CD4-positive, alpha-beta memory T cell (primary cell): Measurements from ENCODE around the gene TDRD12. TPM values are rescaled to one million over a fixed set of nuclear protein-coding genes. Genes with fewer than 3 reads are reported as not detected.

Experiments used
- CTCF ChIA-PET: fragments of 350-600 bp; sonication (Branson Sonifier 250); formaldehyde crosslinking; loops from one replicate; lab custom pipeline; 2021; ENCODE audit warnings: inconsistent platforms; ENCODE audit not compliant: partially characterized antibody; lab: Charles Lee
- POLR2A ChIA-PET: fragments of 350-600 bp; sonication (Branson Sonifier 250); formaldehyde crosslinking; loops from one replicate; lab custom pipeline; 2021; ENCODE audit not compliant: partially characterized antibody; lab: Charles Lee
- DNase-seq, 5 donors: peaks; one replicate each; pipeline versions ENCODE4 v3.0.0 to v3.0.0-alpha.2; 2020 to 2022; ENCODE audit warnings: mixed read lengths in 1 of 5
- H3K27ac ChIP-seq: one replicate; pipeline ENCODE4 v1.7.0; 2013; ENCODE audit warnings: low read depth, low read length
- H3K27me3 ChIP-seq: 2 replicates; pipeline ENCODE4 v1.7.0; 2013; ENCODE audit warnings: mild to moderate bottlenecking, low read length, moderate library complexity; ENCODE audit not compliant: insufficient read depth
- H3K36me3 ChIP-seq: 2 replicates; pipeline ENCODE4 v1.7.0; 2013; ENCODE audit warnings: mild to moderate bottlenecking, low read length, moderate library complexity; ENCODE audit not compliant: insufficient read depth
- H3K4me1 ChIP-seq: 2 replicates; pipeline ENCODE4 v1.7.0; 2013; ENCODE audit warnings: mild to moderate bottlenecking, low read length, moderate library complexity; ENCODE audit not compliant: insufficient read depth
- H3K4me3 ChIP-seq, 2 donors: one replicate each; pipeline ENCODE4 v1.7.0; 2013; ENCODE audit warnings: low read length in 2 of 2, mild to moderate bottlenecking in 1 of 2
- H3K9me3 ChIP-seq, 2 donors: one replicate each; pipeline ENCODE4 v1.7.0; 2013; ENCODE audit warnings: low read length in 2 of 2, control low read depth in 1 of 2; ENCODE audit not compliant: control insufficient read depth in 1 of 2
- H3K27ac Mint-ChIP-seq, 7 donors: one replicate each; pipeline ENCODE4 v1.8.0; 2020 to 2021; ENCODE audit warnings: mixed read lengths in 7 of 7, mild to moderate bottlenecking in 6 of 7, inconsistent platforms in 3 of 7, moderate library complexity in 3 of 7
- H3K27me3 Mint-ChIP-seq, 2 donors: one replicate each; pipeline ENCODE4 v1.8.0; 2020 to 2021; ENCODE audit warnings: mixed read lengths in 2 of 2
- H3K36me3 Mint-ChIP-seq, 2 donors: one replicate each; pipeline ENCODE4 v1.8.0; 2020 to 2021; ENCODE audit warnings: mixed read lengths in 2 of 2, inconsistent platforms in 1 of 2, mild to moderate bottlenecking in 1 of 2
- H3K4me1 Mint-ChIP-seq, 4 donors: one replicate each; pipeline ENCODE4 v1.8.0; 2020 to 2021; ENCODE audit warnings: mixed read lengths in 4 of 4, mild to moderate bottlenecking in 1 of 4
- H3K4me3 Mint-ChIP-seq, 8 donors: one replicate each; pipeline ENCODE4 v1.8.0; 2020 to 2021; ENCODE audit warnings: mixed read lengths in 8 of 8, mild to moderate bottlenecking in 7 of 8, moderate library complexity in 6 of 8, inconsistent platforms in 3 of 8
- H3K9me3 Mint-ChIP-seq, 8 donors: one replicate each; pipeline ENCODE4 v1.8.0; 2020 to 2021; ENCODE audit warnings: mixed read lengths in 8 of 8, mild to moderate bottlenecking in 5 of 8, inconsistent platforms in 3 of 8, moderate library complexity in 1 of 8
- intact Hi-C: fragments of 100-400 bp; cut with micrococcal nuclease; formaldehyde crosslinking; loops from one replicate; pipeline ENCODE4 v1.15.1; 2023
- polyA plus RNA-seq, 2 donors: library from polyadenylated mRNA; unstranded; fragments of 300-500 nt; fragmentation: Illumina TruSeq; gene quantifications; one replicate each; pipeline ENCODE4 v1.2.3, GENCODE V29; 2021
- total RNA-seq, 2 experiments: library from RNA; stranded (reverse); gene quantifications; one replicate each; pipeline ENCODE4 v1.2.3, GENCODE V29; 2021

TDRD12 gene
- total and polyA plus RNA-seq, 4 experiments from 2014 or later = 0.20 to 1.9 (median 0.65) TPM

GRCh38 chr19:32876919-32877285 is 157.3 kb downstream of the TDRD12 start:
- Histone ChIP-seq H3K4me1 (no peaks in the 10 kb centered on the region), H3K27ac (no peak overlapping the region), H3K9me3 (no peaks in the 10 kb centered on the region), H3K36me3 (no peaks in the 10 kb centered on the region), H3K27me3 (no peaks in the 10 kb centered on the region), H3K4me3 (no peak overlapping the region)
- CTCF ChIA-PET = no interaction called here
- Mint-ChIP-seq H3K27ac (no peak overlapping the region), H3K27me3 (no peaks in the 10 kb centered on the region), H3K4me1 (no peaks in the 10 kb centered on the region), H3K4me3 (no peak overlapping the region), H3K9me3 (no peaks in the 10 kb centered on the region), H3K36me3 (peaks cover 8 to 16% of the 10 kb centered on the region in 2 donors)
- DNase-seq = no peak
- intact Hi-C loops = no loop called here
- POLR2A ChIA-PET = no interaction called here

Other genes with a start within 250 kb of the TDRD12 start
- gene PDCD5, start 138.6 kb upstream of the TDRD12 start, total RNA-seq = 10 to 100 TPM; 61.1 to 67.4 TPM
- 100 to 1,000 TPM; 172 to 195 TPM for gene PDCD5, start 138.6 kb upstream of the TDRD12 start, polyA plus RNA-seq
- gene ANKRD27, start 44.6 kb upstream of the TDRD12 start, total RNA-seq = 10 to 100 TPM; 49.6 to 51.2 TPM
- gene ANKRD27, start 44.6 kb upstream of the TDRD12 start, polyA plus RNA-seq = 10 to 100 TPM; 16.0 to 29.9 TPM
- under 1 TPM; 0.52 to 0.89 TPM for gene RGS9BP, start 43.9 kb upstream of the TDRD12 start, total RNA-seq
- gene RGS9BP, start 43.9 kb upstream of the TDRD12 start, polyA plus RNA-seq = under 1 TPM; 0.08 to 0.25 TPM
- 10 to 100 TPM; 10.5 to 10.6 TPM for gene NUDT19, start 27.9 kb upstream of the TDRD12 start, total RNA-seq
- gene NUDT19, start 27.9 kb upstream of the TDRD12 start, polyA plus RNA-seq = 1 to 10 TPM; 2.0 to 5.4 TPM
- gene SLC7A9, start 150.0 kb downstream of the TDRD12 start, total RNA-seq = 1 to 10 TPM in 1 of 2 experiments, under 1 TPM in 1; 0.86 to 1.5 TPM
- not detected for gene SLC7A9, start 150.0 kb downstream of the TDRD12 start, polyA plus RNA-seq